ENCODE results near the gene RPS6KA5.
"Not testable (repeated sequence)": the region's sequence is repeated elsewhere in the genome, so short reads cannot be mapped to it uniquely, and the experiment has no call there.

The RPS6KA5 gene

DNA sequence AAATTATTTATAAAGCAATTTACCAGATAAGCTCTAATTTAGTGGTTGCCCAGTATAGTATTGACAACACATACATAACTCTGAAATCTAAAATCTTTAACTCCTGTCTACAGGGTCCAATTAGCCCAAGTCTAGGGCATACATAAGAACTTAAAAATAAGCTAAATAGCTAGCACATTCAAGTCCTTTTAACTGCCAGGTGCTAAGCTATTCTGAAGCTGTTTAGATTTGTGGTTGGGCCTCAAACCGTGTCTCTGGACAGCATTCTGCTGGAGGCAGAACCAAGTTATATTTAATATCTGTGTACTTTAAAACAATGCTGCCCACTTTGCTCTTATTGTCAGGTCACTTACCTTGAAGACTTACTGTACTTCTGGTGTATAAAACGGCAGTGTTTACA is 19.0 kb downstream of the RPS6KA5 start:
- Histone ChIP-seq H3K4me3 (ENCODE audit: low read depth in 1 of 2, low read length in 2 of 2) (no peak overlapping the region), H3K36me3 (ENCODE audit: insufficient read depth, low read length) (no peaks in the 10 kb centered on the region), H3K4me1 (ENCODE audit: insufficient read depth, low read length) (peaks cover 31% of the 10 kb centered on the region), H3K9ac (ENCODE audit: low read length) (no peak overlapping the region), H3K9me3 (ENCODE audit: low read length) (no peaks in the 10 kb centered on the region), H3K27ac (ENCODE audit: low read depth, low read length) (peak overlapping the region; percentile 12), H3K27me3 (ENCODE audit: control insufficient read depth in 1 of 2, insufficient read depth in 2 of 2, low read length in 2 of 2) (no peaks in the 10 kb centered on the region)

DNA sequence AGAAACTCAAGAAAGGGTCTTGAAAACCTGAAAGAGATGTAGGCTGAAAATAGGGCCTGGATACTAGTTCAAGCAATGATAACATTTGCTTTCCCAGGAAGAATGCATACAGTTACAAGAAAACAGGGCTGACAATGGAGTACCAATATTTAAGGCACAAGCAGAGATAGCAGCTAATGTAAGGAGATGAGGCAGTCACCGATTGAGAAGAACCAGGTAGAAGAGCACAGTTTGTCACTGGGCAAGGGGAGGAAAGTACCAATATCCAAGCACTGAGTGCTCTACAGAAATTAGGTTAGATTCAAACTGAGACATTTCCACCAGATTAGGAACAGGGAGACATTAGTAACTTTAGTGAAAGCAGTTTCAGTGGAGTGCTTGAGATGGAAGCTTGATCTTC is 19.9 kb downstream of the RPS6KA5 start:
- peaks cover 37% of the 10 kb centered on the region for H3K4me1 ChIP-seq (ENCODE audit: insufficient read depth, low read length)
- no peaks in the 10 kb centered on the region for H3K27me3 ChIP-seq (ENCODE audit: control insufficient read depth in 1 of 2, insufficient read depth in 2 of 2, low read length in 2 of 2)
- H3K9ac ChIP-seq (ENCODE audit: low read length): no peak overlapping the region
- peak overlapping the region; percentile 42 for H3K27ac ChIP-seq (ENCODE audit: low read depth, low read length)
- H3K4me3 ChIP-seq (ENCODE audit: low read depth in 1 of 2, low read length in 2 of 2): no peak overlapping the region
- H3K36me3 ChIP-seq (ENCODE audit: insufficient read depth, low read length): no peaks in the 10 kb centered on the region
- H3K9me3 ChIP-seq (ENCODE audit: low read length): no peaks in the 10 kb centered on the region

DNA sequence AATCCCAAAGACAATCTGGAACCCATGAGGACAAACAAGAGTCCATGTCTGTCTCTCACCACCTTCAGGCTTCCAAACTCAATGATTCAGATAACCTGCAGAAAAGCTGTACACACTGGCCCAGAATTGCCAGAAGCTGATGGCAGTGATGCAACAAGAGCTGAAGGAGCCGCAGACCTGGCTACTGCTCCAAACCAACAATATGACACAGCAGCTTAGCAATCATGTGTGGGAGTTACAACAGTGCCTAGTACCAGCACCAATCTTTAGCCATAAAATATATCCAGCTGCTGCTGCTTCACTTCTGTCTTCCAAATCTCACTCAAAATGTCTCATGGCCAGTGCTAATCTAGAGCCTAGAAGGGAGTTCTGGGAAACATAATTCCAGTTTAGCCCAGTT is 22.0 kb downstream of the RPS6KA5 start:
- Histone ChIP-seq H3K27ac (ENCODE audit: low read depth, low read length) (no peak overlapping the region), H3K9ac (ENCODE audit: low read length) (no peak overlapping the region), H3K4me3 (ENCODE audit: low read depth in 1 of 2, low read length in 2 of 2) (no peak overlapping the region), H3K36me3 (ENCODE audit: insufficient read depth, low read length) (no peaks in the 10 kb centered on the region), H3K27me3 (ENCODE audit: control insufficient read depth in 1 of 2, insufficient read depth in 2 of 2, low read length in 2 of 2) (no peaks in the 10 kb centered on the region), H3K4me1 (ENCODE audit: insufficient read depth, low read length) (peaks cover 38% of the 10 kb centered on the region), H3K9me3 (ENCODE audit: low read length) (no peaks in the 10 kb centered on the region)

- no peaks in the 10 kb centered on the region for H3K27me3 ChIP-seq (ENCODE audit: control insufficient read depth in 1 of 2, insufficient read depth in 2 of 2, low read length in 2 of 2)
- H3K36me3 ChIP-seq (ENCODE audit: insufficient read depth, low read length): no peaks in the 10 kb centered on the region
- H3K4me3 ChIP-seq (ENCODE audit: low read depth in 1 of 2, low read length in 2 of 2): no peak overlapping the region
- peaks cover 27% of the 10 kb centered on the region for H3K4me1 ChIP-seq (ENCODE audit: insufficient read depth, low read length)
- no peak overlapping the region for H3K9ac ChIP-seq (ENCODE audit: low read length)
- no peaks in the 10 kb centered on the region for H3K9me3 ChIP-seq (ENCODE audit: low read length)
- H3K27ac ChIP-seq (ENCODE audit: low read depth, low read length): no peak overlapping the region
Measured at GRCh38 chr14:91036741-91037469, 23.5 kb downstream of the RPS6KA5 start.

DNA sequence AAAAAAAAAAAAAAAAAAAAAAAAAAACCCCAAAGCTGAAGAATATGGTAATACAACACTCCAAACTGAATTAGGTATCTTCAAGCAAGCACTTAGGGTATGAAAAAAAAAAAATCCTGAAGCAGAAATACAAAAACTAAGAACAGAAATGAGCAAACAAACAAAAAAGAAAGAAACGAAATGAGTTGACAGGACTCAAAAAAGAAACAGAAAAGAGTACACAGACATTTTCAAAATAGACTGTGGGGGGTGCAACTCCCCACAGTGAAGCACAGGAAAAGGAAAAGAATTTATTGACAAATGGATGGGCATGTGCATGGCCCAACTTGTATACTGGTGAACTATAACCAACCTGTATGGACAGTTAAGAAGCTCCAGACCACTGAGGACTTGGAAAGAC is 24.6 kb downstream of the RPS6KA5 start:
- peaks cover 23% of the 10 kb centered on the region for H3K4me1 ChIP-seq (ENCODE audit: insufficient read depth, low read length)

GRCh38 chr14:91034379-91034778 is 26.1 kb downstream of the RPS6KA5 start:
- not testable (repeated sequence) for H3K9me3 ChIP-seq (ENCODE audit: low read length); H3K9ac ChIP-seq (ENCODE audit: low read length); H3K27me3 ChIP-seq (ENCODE audit: control insufficient read depth in 1 of 2, insufficient read depth in 2 of 2, low read length in 2 of 2); H3K4me3 ChIP-seq (ENCODE audit: low read depth in 1 of 2, low read length in 2 of 2); H3K27ac ChIP-seq (ENCODE audit: low read depth, low read length); H3K36me3 ChIP-seq (ENCODE audit: insufficient read depth, low read length)
- H3K4me1 ChIP-seq (ENCODE audit: insufficient read depth, low read length): peaks cover 29% of the 10 kb centered on the region

More for the DNA sequence above, 24.6 kb downstream of the RPS6KA5 start:
- Histone ChIP-seq H3K36me3 (ENCODE audit: insufficient read depth, low read length) (no peaks in the 10 kb centered on the region), H3K9ac (ENCODE audit: low read length) (no peak overlapping the region), H3K9me3 (ENCODE audit: low read length) (no peaks in the 10 kb centered on the region), H3K27ac (ENCODE audit: low read depth, low read length) (no peak overlapping the region), H3K27me3 (ENCODE audit: control insufficient read depth in 1 of 2, insufficient read depth in 2 of 2, low read length in 2 of 2) (no peaks in the 10 kb centered on the region), H3K4me3 (ENCODE audit: low read depth in 1 of 2, low read length in 2 of 2) (no peak overlapping the region)

DNA sequence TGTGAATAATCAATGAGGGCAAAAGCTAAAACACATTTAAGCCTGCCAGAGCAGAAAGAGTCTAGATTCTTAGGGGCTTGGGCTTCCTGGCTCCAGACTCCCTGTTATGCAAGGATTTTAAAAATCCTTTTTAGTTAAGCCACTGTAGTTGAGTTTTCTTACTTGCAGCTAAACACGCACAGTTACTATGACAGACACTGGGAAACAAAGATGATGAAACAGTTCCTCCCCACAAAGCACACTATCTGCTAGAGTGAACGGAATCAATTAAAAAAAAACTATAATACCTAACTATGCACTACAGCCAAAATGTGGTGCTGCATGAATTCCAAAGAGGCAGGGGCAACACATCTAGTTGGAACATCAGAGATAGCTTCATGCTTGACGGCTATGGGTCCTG is 28.2 kb downstream of the RPS6KA5 start:
- Histone ChIP-seq H3K4me3 (ENCODE audit: low read depth in 1 of 2, low read length in 2 of 2) (no peak overlapping the region), H3K9ac (ENCODE audit: low read length) (no peak overlapping the region), H3K9me3 (ENCODE audit: low read length) (no peaks in the 10 kb centered on the region), H3K27me3 (ENCODE audit: control insufficient read depth in 1 of 2, insufficient read depth in 2 of 2, low read length in 2 of 2) (no peaks in the 10 kb centered on the region), H3K27ac (ENCODE audit: low read depth, low read length) (no peak overlapping the region), H3K36me3 (ENCODE audit: insufficient read depth, low read length) (no peaks in the 10 kb centered on the region), H3K4me1 (ENCODE audit: insufficient read depth, low read length) (peaks cover 45% of the 10 kb centered on the region)

DNA sequence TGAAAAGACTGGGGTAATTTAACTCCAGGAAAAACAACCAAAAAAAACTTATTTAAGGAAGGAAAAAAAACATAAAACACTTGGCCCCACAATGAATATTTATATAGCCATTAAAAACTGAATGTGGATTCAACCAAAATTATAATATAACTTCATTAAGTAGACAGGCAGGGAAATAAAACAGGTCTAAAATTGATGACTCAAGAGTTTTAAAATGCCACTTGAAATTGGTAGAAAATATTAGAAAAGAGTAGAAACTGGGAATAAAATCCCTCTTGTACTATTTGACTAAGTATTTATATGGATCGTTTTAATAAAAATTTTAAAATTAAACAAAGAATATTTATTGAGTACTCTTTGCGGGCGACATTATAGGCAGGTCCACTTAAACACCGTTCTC is 28.8 kb downstream of the RPS6KA5 start:
- Histone ChIP-seq H3K27me3 (ENCODE audit: control insufficient read depth in 1 of 2, insufficient read depth in 2 of 2, low read length in 2 of 2) (no peaks in the 10 kb centered on the region), H3K9ac (ENCODE audit: low read length) (no peak overlapping the region), H3K36me3 (ENCODE audit: insufficient read depth, low read length) (no peaks in the 10 kb centered on the region), H3K4me1 (ENCODE audit: insufficient read depth, low read length) (peaks cover 50% of the 10 kb centered on the region), H3K4me3 (ENCODE audit: low read depth in 1 of 2, low read length in 2 of 2) (no peak overlapping the region), H3K27ac (ENCODE audit: low read depth, low read length) (no peak overlapping the region), H3K9me3 (ENCODE audit: low read length) (no peaks in the 10 kb centered on the region)

DNA sequence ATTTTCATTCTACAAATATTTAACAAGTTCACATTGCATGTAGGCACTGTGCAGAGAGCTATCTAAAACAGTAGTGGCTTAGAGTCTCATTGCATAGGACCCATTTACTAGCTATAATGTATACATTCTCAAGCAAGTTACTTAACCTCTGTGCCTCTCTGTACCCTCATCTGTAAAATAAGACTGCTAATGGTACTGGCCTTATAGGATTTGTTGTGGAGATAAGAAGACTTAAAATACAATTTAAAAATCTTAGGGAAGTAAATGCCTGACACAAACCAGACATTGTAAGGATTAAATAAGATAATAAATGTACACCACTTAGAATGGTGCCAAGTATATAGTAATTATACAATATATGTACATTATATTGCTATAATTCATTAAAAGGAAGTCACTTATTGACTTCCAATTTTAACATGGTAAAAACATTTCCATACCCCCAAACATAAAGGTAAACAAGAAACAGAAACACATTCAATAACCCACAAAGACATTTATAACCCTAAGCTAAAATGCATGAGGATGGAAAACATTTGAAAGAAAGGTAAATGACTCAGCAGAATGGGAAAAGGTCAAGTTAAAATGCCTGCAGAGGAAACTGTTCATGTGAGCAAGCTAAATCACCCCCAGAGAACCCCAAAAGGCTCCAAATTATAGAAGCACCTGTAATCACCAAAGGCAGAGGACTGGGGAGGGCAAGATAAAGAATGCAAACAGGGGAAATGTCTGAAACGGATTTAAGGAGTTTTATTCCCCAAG is 30.8 kb downstream of the RPS6KA5 start:
- Histone ChIP-seq H3K27ac (ENCODE audit: low read depth, low read length) (peak overlapping the region; percentile 48), H3K9me3 (ENCODE audit: low read length) (no peaks in the 10 kb centered on the region), H3K36me3 (ENCODE audit: insufficient read depth, low read length) (no peaks in the 10 kb centered on the region), H3K9ac (ENCODE audit: low read length) (no peak overlapping the region), H3K4me3 (ENCODE audit: low read depth in 1 of 2, low read length in 2 of 2) (no peak overlapping the region), H3K4me1 (ENCODE audit: insufficient read depth, low read length) (peaks cover 40% of the 10 kb centered on the region), H3K27me3 (ENCODE audit: control insufficient read depth in 1 of 2, insufficient read depth in 2 of 2, low read length in 2 of 2) (no peaks in the 10 kb centered on the region)

DNA sequence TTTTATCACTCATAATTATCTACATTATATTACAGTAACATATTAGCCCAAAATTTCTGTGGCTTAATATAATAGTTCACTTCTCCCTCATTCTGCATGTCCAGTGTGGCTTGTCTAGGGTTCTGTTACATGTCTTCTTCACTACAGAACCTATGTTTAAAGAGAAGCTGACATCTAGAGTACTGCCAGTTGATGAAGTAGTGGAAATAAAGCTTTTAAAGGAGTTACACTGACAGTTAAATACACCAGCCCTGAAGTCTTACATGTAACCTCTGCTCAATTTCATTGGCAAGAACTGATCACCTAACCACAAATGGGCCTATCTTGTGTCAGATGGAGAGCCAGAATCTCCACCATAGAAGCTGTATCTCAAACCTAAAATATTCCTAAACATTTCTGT is 32.9 kb downstream of the RPS6KA5 start:
- Histone ChIP-seq H3K4me1 (ENCODE audit: insufficient read depth, low read length) (peaks cover 43% of the 10 kb centered on the region), H3K9me3 (ENCODE audit: low read length) (no peaks in the 10 kb centered on the region), H3K36me3 (ENCODE audit: insufficient read depth, low read length) (no peaks in the 10 kb centered on the region), H3K9ac (ENCODE audit: low read length) (no peak overlapping the region), H3K27ac (ENCODE audit: low read depth, low read length) (peak overlapping the region; percentile 66), H3K4me3 (ENCODE audit: low read depth in 1 of 2, low read length in 2 of 2) (no peak overlapping the region), H3K27me3 (ENCODE audit: control insufficient read depth in 1 of 2, insufficient read depth in 2 of 2, low read length in 2 of 2) (no peaks in the 10 kb centered on the region)

DNA sequence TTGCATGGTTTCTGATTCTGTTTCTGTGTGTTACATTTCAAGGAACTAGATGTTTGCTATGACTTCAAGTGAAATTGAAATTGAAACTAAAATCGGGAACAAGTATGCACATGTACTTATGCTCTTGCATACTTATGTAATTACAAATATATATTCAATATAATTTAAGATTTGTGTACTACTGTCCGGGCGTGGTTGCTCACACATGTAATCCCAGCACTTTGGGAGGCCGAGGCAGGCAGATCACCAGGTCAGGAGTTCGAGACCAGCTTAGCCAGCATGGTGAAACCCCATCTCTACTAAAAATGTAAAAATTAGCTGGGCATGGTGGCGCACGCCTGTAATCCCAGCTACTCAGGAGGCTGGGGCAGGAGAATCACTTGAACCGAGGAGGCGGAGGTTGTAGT is 37.8 kb downstream of the RPS6KA5 start:
- Histone ChIP-seq H3K4me1 (ENCODE audit: insufficient read depth, low read length) (peaks cover 23% of the 10 kb centered on the region), H3K4me3 (ENCODE audit: low read depth in 1 of 2, low read length in 2 of 2) (peak overlapping the region in 1 of 2 donors; percentile 42), H3K27ac (ENCODE audit: low read depth, low read length) (peak overlapping the region; percentile 60)
- not testable (repeated sequence) for H3K36me3 ChIP-seq (ENCODE audit: insufficient read depth, low read length); H3K9me3 ChIP-seq (ENCODE audit: low read length); H3K9ac ChIP-seq (ENCODE audit: low read length); H3K27me3 ChIP-seq (ENCODE audit: control insufficient read depth in 1 of 2, insufficient read depth in 2 of 2, low read length in 2 of 2)
